Gastroesophageal sphincter (tissue), 4 donors: ENCODE results near the gene ARL8B. TPM values are rescaled to one million over a fixed set of nuclear protein-coding genes. Genes with fewer than 3 reads are reported as not detected.
"Not testable (repeated sequence)": the region's sequence is repeated elsewhere in the genome, so short reads cannot be mapped to it uniquely, and the experiment has no call there.

ENCODE experiments used
- ATAC-seq: fragments of 150-250 bp; one replicate; pipeline ENCODE4 v1.9.1; 2016; ENCODE audit warnings: mild to moderate bottlenecking, moderate library complexity
- H3K27ac ChIP-seq, 4 donors: fragments of 200-600 bp; sonication (generic) in 3 of 4; 1 replicate in 3 of 4; 2 replicates in 1 of 4; pipeline ENCODE4 v1.5.1; 2016 to 2019
- H3K27me3 ChIP-seq: fragments of 200-600 bp; sonication (generic); one replicate; pipeline ENCODE4 v1.5.1; 2019
- H3K36me3 ChIP-seq, 2 donors: fragments of 200-600 bp; sonication (generic); one replicate each; pipeline ENCODE4 v1.5.1; 2019; ENCODE audit warnings: control low read depth in 1 of 2
- H3K4me1 ChIP-seq, 3 donors: fragments of 200-600 bp; sonication (generic); 1 replicate in 2 of 3; 2 replicates in 1 of 3; pipeline ENCODE4 v1.5.1; 2016 to 2019; ENCODE audit warnings: control low read depth in 2 of 3
- H3K4me3 ChIP-seq, 2 donors: fragments of 200-600 bp; sonication (generic); one replicate each; pipeline ENCODE4 v1.5.1; 2019; ENCODE audit warnings: mild to moderate bottlenecking in 1 of 2, moderate library complexity in 1 of 2
- H3K9me3 ChIP-seq, 3 donors: fragments of 200-600 bp; sonication (generic); one replicate each; pipeline ENCODE4 v1.5.1; 2017 to 2019; ENCODE audit warnings: control low read depth in 2 of 3
- CTCF ChIP-seq, 4 experiments: fragments of 200-600 bp in 2 of 4; fragments of 450-650 bp in 2 of 4; sonication (generic) in 1 of 4; IDR thresholded peaks; one replicate each; pipeline ENCODE4 v1.5.1; 2017 to 2019; ENCODE audit warnings: antibody characterized with exemption in 4 of 4, mild to moderate bottlenecking in 2 of 4, moderate library complexity in 2 of 4
- EP300 ChIP-seq: sonication (generic); formaldehyde crosslinking; IDR thresholded peaks from one replicate; pipeline ENCODE4 v1.6.1; 2017; ENCODE audit warnings: antibody characterized with exemption, mild to moderate bottlenecking
- POLR2A ChIP-seq, 2 donors: fragments of 450-650 bp; IDR thresholded peaks; one replicate each; pipeline ENCODE4 v1.6.1; 2017; ENCODE audit warnings: antibody characterized with exemption in 2 of 2, mild to moderate bottlenecking in 2 of 2, moderate library complexity in 1 of 2
- POLR2AphosphoS5 ChIP-seq: sonication (generic); formaldehyde crosslinking; IDR thresholded peaks from one replicate; pipeline ENCODE4 v1.6.1; 2017; ENCODE audit warnings: antibody characterized with exemption
- WGBS, 2 donors: methylation state at CpG; one replicate each; pipeline ENCODE4 v1.1.5; 2018; ENCODE audit warnings: low coverage in 1 of 2; 5-methylcytosine and 5-hydroxymethylcytosine counted together
- total RNA-seq, 4 donors: library from RNA; depleted of rRNA; stranded (reverse); fragments of >200 nt; gene quantifications; one replicate each; pipeline ENCODE4 v1.1.0, GENCODE V29; 2016

ARL8B gene
- total RNA-seq, 4 donors from 2014 or later, result 41.5 to 59.9 (median 50.9) TPM

DNA sequence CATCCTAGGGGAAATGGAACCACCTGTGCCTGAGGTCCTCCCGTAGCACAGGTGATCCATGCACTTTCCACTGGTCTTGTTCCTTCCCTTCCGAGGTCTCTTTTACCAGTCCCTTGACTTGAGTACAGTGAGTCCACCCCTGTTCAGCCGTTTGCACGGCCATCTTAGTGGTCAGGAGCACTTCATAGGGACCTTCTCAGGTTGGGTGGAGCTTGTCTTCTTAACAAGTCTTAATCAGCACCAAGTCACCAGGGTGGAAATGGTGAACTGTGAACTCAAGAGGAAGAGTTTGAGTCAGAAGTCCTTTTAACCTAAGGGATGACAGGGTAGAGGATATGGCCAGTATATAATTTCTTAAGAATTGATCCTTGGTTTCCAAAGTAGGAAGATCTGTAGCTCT, 21.4 kb downstream of the ARL8B start:
- no peak for ATAC-seq
- 93 to 100% methylated on average over 2 to 4 of the region's 4 CpGs for WGBS, 2 donors
- TF ChIP-seq POLR2AphosphoS5 (no peak), CTCF (IDR thresholded peaks at IDR 0.05) (no peak), POLR2A (IDR thresholded peaks at IDR 0.05) (no peak), EP300 (no peak)
- H3K4me3 ChIP-seq, result no peak overlapping the region
- no peaks in the 10 kb centered on the region for H3K36me3 ChIP-seq
- no peaks in the 10 kb centered on the region for H3K27me3 ChIP-seq
- no peaks in the 10 kb centered on the region for H3K9me3 ChIP-seq
- no peak overlapping the region for H3K27ac ChIP-seq
- peaks cover 8 to 53% (median 18%) of the 10 kb centered on the region in 3 donors for H3K4me1 ChIP-seq

GRCh38 chr3:5144316-5144994, 22.4 kb downstream of the ARL8B start:
- WGBS, 2 donors, result 80 to 100% methylated on average over 4 to 5 of the region's 5 CpGs
- Histone ChIP-seq H3K9me3 (no peaks in the 10 kb centered on the region), H3K4me3 (no peak overlapping the region), H3K27ac (no peak overlapping the region), H3K27me3 (no peaks in the 10 kb centered on the region), H3K36me3 (no peaks in the 10 kb centered on the region), H3K4me1 (peaks cover 0 to 53% (median 8%) of the 10 kb centered on the region in 3 donors)
- TF ChIP-seq EP300 (no peak), POLR2AphosphoS5 (no peak), CTCF (IDR thresholded peaks at IDR 0.05) (no peak), POLR2A (IDR thresholded peaks at IDR 0.05) (no peak)
- ATAC-seq, result no peak

DNA sequence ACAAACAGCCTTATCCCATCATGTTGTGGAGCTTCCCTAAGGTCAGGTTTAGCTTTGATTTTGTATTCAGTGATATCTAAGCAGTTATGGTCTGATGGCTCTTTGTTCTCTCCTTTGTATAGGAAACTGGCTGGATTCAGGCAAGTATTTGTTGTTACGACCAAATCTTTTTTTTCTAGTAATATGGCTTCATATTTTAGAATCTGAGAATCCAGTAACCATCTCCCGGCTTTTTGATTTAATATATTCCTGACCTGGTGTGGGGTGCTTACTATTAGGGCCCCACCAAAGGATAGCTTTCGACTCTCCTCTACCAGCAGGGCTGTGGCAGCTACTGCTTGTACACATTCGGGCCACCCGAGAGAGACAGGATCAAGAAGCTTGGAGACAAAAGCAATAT, 23.0 kb downstream of the ARL8B start:
- Histone ChIP-seq H3K9me3 (no peaks in the 10 kb centered on the region), H3K36me3 (no peaks in the 10 kb centered on the region), H3K27ac (no peak overlapping the region), H3K4me3 (no peak overlapping the region), H3K27me3 (no peaks in the 10 kb centered on the region), H3K4me1 (peaks cover 0 to 53% (median 2%) of the 10 kb centered on the region in 3 donors)
- TF ChIP-seq POLR2AphosphoS5, result no peak
- no peak for TF ChIP-seq EP300
- no peak for TF ChIP-seq CTCF (IDR thresholded peaks at IDR 0.05)
- TF ChIP-seq POLR2A (IDR thresholded peaks at IDR 0.05), result no peak
- 60 to 76% methylated on average over 2 to 5 of the region's 5 CpGs for WGBS, 2 donors
- ATAC-seq, result no peak

GRCh38 chr3:5147152-5147551, 25.1 kb downstream of the ARL8B start:
- not testable (repeated sequence) for H3K9me3 ChIP-seq, ATAC-seq, H3K27me3 ChIP-seq, H3K27ac ChIP-seq, H3K4me3 ChIP-seq, H3K36me3 ChIP-seq
- WGBS, 2 donors, result 95 to 97% methylated on average over 4 of the region's 5 CpGs
- H3K4me1 ChIP-seq, result peaks cover 0 to 50% (median 0%) of the 10 kb centered on the region in 3 donors

- WGBS, 2 donors, result 82 to 90% methylated on average over 4 to 6 of the region's 7 CpGs
- TF ChIP-seq POLR2AphosphoS5 (no peak), POLR2A (IDR thresholded peaks at IDR 0.05) (no peak), EP300 (no peak), CTCF (IDR thresholded peaks at IDR 0.05) (no peak)
- no peak overlapping the region for H3K27ac ChIP-seq
- no peaks in the 10 kb centered on the region for H3K9me3 ChIP-seq
- no peaks in the 10 kb centered on the region for H3K27me3 ChIP-seq
- no peak overlapping the region for H3K4me3 ChIP-seq
- peaks cover 0 to 44% (median 0%) of the 10 kb centered on the region in 3 donors for H3K4me1 ChIP-seq
- no peak for ATAC-seq
- H3K36me3 ChIP-seq, result no peaks in the 10 kb centered on the region
These were observed 27.3 kb downstream of the ARL8B start for GRCh38 chr3:5149306-5149880.
